Measurements from ENCODE around the gene MCAM.

DNA sequence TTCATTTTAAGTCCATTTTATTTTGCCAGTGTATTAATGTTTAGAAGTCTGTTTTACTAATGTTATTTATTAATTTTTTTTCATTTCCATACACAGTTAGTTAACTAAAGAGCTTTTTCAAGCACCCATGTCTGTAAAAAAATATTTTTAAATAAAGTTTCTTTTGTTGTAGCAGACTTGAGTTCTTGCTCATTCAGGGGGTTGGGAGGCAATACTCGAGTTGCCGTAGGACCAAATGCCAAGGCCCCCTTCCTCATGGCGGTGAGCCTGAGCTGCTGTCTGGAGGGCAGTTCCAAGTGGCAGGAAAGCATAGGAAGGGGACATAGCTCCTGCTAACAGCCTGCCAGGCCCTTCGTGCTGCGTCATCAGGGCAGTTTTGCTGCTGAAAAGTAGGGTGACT, 9.0 kb downstream of the MCAM start:
- TF ChIP-seq, protein P1, sequence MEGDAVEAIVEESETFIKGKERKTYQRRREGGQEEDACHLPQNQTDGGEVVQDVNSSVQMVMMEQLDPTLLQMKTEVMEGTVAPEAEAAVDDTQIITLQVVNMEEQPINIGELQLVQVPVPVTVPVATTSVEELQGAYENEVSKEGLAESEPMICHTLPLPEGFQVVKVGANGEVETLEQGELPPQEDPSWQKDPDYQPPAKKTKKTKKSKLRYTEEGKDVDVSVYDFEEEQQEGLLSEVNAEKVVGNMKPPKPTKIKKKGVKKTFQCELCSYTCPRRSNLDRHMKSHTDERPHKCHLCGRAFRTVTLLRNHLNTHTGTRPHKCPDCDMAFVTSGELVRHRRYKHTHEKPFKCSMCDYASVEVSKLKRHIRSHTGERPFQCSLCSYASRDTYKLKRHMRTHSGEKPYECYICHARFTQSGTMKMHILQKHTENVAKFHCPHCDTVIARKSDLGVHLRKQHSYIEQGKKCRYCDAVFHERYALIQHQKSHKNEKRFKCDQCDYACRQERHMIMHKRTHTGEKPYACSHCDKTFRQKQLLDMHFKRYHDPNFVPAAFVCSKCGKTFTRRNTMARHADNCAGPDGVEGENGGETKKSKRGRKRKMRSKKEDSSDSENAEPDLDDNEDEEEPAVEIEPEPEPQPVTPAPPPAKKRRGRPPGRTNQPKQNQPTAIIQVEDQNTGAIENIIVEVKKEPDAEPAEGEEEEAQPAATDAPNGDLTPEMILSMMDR (IDR thresholded peaks at IDR 0.05 in 8 of 11, conservative IDR thresholded peaks at IDR 0.05 in 3 of 11), result no peak
- TF ChIP-seq POLR2AphosphoS5 (IDR thresholded peaks at IDR 0.05), result no peak
